IMR-90 (cell line): ENCODE results near the gene E2F3. TPM values are rescaled to one million over a fixed set of nuclear protein-coding genes. Genes with fewer than 3 reads are reported as not detected.
A peak's percentile ranks its signal among the peaks of the same experiment; 100 is the strongest.

Experiments used
- ATAC-seq: fragments of 200-7000 bp; cut with Tn5 transposase; 2 replicates; pipeline ENCODE4 v1.9.1; 2020; ENCODE audit warnings: low read depth, mild to moderate bottlenecking, moderate library complexity
- BruUV-seq: library from RNA; stranded (reverse); fragments of 400-500 nt; replicated peaks from 2 replicates; lab custom pipeline; 2021; lab: Mats Ljungman, UMichigan
- CTCF ChIA-PET: fragments of 300-600 bp; formaldehyde crosslinking; extraction: SDS; loops from one replicate; lab custom pipeline; 2021; ENCODE audit warnings: antibody characterized with exemption; lab: Yijun Ruan, JAX
- POLR2A ChIA-PET: fragments of 300-600 bp; sonication (Branson Sonifier 250); formaldehyde crosslinking; loops from one replicate; lab custom pipeline; 2022; ENCODE audit warnings: antibody characterized with exemption; ENCODE audit not compliant: unreplicated experiment; lab: Charles Lee
- DNase-seq: peaks from one replicate; pipeline ENCODE4 v3.0.0; 2013
- H2AFZ ChIP-seq: replicated peaks from 2 replicates; pipeline ENCODE3; 2013; ENCODE audit warnings: low read length, mild to moderate bottlenecking; ENCODE audit not compliant: poor library complexity
- H2AK5ac ChIP-seq: 2 replicates; pipeline ENCODE4 v1.6.1; 2013; ENCODE audit warnings: low read depth, low read length, inconsistent platforms
- H2AK9ac ChIP-seq: replicated peaks from 2 replicates; pipeline ENCODE3; 2013; ENCODE audit warnings: mild to moderate bottlenecking, low read depth, low read length, moderate library complexity; ENCODE audit not compliant: poor library complexity
- H2BK120ac ChIP-seq: 2 replicates; pipeline ENCODE4 v1.6.1; 2013; ENCODE audit warnings: low read depth, low read length, inconsistent platforms
- H2BK15ac ChIP-seq: 3 replicates; pipeline ENCODE4 v1.6.1; 2013; ENCODE audit warnings: low read depth, low read length, inconsistent platforms
- H2BK20ac ChIP-seq: 2 replicates; pipeline ENCODE4 v1.6.1; 2013; ENCODE audit warnings: low read depth, mild to moderate bottlenecking, inconsistent platforms, low read length, moderate library complexity
- H2BK5ac ChIP-seq: 2 replicates; pipeline ENCODE4 v1.6.1; 2013; ENCODE audit warnings: mild to moderate bottlenecking, low read depth, low read length, inconsistent platforms; ENCODE audit not compliant: poor library complexity, severe bottlenecking
- H3K14ac ChIP-seq: replicated peaks from 2 replicates; pipeline ENCODE4 v1.6.1; 2013; ENCODE audit warnings: low read depth, low read length, inconsistent platforms
- H3K18ac ChIP-seq: 2 replicates; pipeline ENCODE4 v1.6.1; 2013; ENCODE audit warnings: low read depth, low read length, control low read depth
- H3K23ac ChIP-seq: 2 replicates; pipeline ENCODE4 v1.6.1; 2013; ENCODE audit warnings: low read depth, low read length, inconsistent platforms
- H3K27ac ChIP-seq: 2 replicates; pipeline ENCODE4 v1.5.1; 2013; ENCODE audit warnings: mild to moderate bottlenecking, control low read depth, low read length; ENCODE audit not compliant: insufficient read depth
- H3K27me3 ChIP-seq: 2 replicates; pipeline ENCODE4 v1.6.1; 2013; ENCODE audit warnings: low read length; ENCODE audit not compliant: control insufficient read depth, insufficient read depth
- H3K36me3 ChIP-seq: 2 replicates; pipeline ENCODE4 v1.6.1; 2013; ENCODE audit warnings: low read length, mixed read lengths; ENCODE audit not compliant: control insufficient read depth, insufficient read depth
- H3K4ac ChIP-seq: 2 replicates; pipeline ENCODE4 v1.6.1; 2013; ENCODE audit warnings: low read depth, low read length, inconsistent platforms
- H3K4me1 ChIP-seq: 2 replicates; pipeline ENCODE4 v1.6.1; 2013; ENCODE audit warnings: low read length, mixed read lengths; ENCODE audit not compliant: control insufficient read depth, insufficient read depth
- H3K4me2 ChIP-seq: 2 replicates; pipeline ENCODE4 v1.6.1; 2013; ENCODE audit warnings: low read depth, mild to moderate bottlenecking, control low read depth, low read length, moderate library complexity
- H3K4me3 ChIP-seq: 2 replicates; pipeline ENCODE4 v1.5.1; 2013; ENCODE audit warnings: low read depth, mild to moderate bottlenecking, control low read depth, low read length, moderate library complexity; ENCODE audit not compliant: insufficient read depth
- H3K56ac ChIP-seq: 2 replicates; pipeline ENCODE4 v1.6.1; 2013; ENCODE audit warnings: low read length, inconsistent platforms; ENCODE audit not compliant: insufficient read depth; ENCODE audit errors: extremely low read depth
- H3K79me1 ChIP-seq, 2 experiments: 2 replicates each; pipeline ENCODE4 v1.6.1; 2013; ENCODE audit warnings: low read length in 2 of 2, inconsistent platforms in 1 of 2, low read depth in 1 of 2
- H3K9ac ChIP-seq: 2 replicates; pipeline ENCODE4 v1.6.1; 2013; ENCODE audit warnings: low read depth, low read length, control low read depth
- H3K9me1 ChIP-seq: 2 replicates; pipeline ENCODE4 v1.6.1; 2013; ENCODE audit warnings: low read length, inconsistent platforms; ENCODE audit not compliant: insufficient read depth
- H3K9me3 ChIP-seq: 2 replicates; pipeline ENCODE4 v1.6.1; 2013; ENCODE audit warnings: low read length; ENCODE audit not compliant: control insufficient read depth, insufficient read depth
- H4K20me1 ChIP-seq: 2 replicates; pipeline ENCODE4 v1.6.1; 2013; ENCODE audit warnings: low read length, inconsistent platforms; ENCODE audit not compliant: insufficient read depth
- H4K5ac ChIP-seq: 2 replicates; pipeline ENCODE4 v1.6.1; 2013; ENCODE audit warnings: mild to moderate bottlenecking, low read depth, low read length, control low read depth
- H4K8ac ChIP-seq, 2 experiments: 2 replicates each; pipeline ENCODE4 v1.6.1; 2013; ENCODE audit warnings: low read depth in 2 of 2, low read length in 2 of 2, control low read depth in 1 of 2, inconsistent platforms in 1 of 2
- H4K91ac ChIP-seq: 2 replicates; pipeline ENCODE4 v1.6.1; 2013; ENCODE audit warnings: low read depth, low read length, inconsistent platforms; ENCODE audit not compliant: insufficient read depth
- FOS ChIP-seq: fragments of 150-350 bp; IDR thresholded peaks from 2 replicates; pipeline ENCODE4 v1.6.1; 2016; ENCODE audit warnings: low read depth, low read length
- MAFK ChIP-seq: IDR thresholded peaks from 2 replicates; pipeline ENCODE4 v1.6.1; 2012; ENCODE audit warnings: low read depth, low read length, improper control_type of control experiment
- MXI1 ChIP-seq: IDR thresholded peaks from 2 replicates; pipeline ENCODE4 v1.6.1; 2012; ENCODE audit warnings: low read depth, mild to moderate bottlenecking, low read length, moderate library complexity, borderline replicate concordance
- NFE2L2 ChIP-seq: fragments of 150-350 bp; IDR thresholded peaks from 2 replicates; pipeline ENCODE4 v1.6.1; 2016; ENCODE audit warnings: low read depth, mild to moderate bottlenecking, low read length
- POLR2A ChIP-seq: IDR thresholded peaks from 2 replicates; pipeline ENCODE4 v1.6.1; 2012; ENCODE audit warnings: mild to moderate bottlenecking, low read depth, low read length
- SMC3 ChIP-seq: fragments of 150-350 bp; IDR thresholded peaks from 2 replicates; pipeline ENCODE4 v1.6.1; 2016; ENCODE audit warnings: low read depth, mild to moderate bottlenecking, antibody characterized with exemption, low read length, moderate library complexity
- WGBS, 2 experiments: methylation state at CpG; one replicate each; pipeline versions ENCODE4 v1.1.5 to v1.1.7; 2013; ENCODE audit warnings: missing lambda C conversion rate in 2 of 2; ENCODE audit not compliant: insufficient read length in 1 of 2; ENCODE audit errors: extremely low coverage in 2 of 2; 5-methylcytosine and 5-hydroxymethylcytosine counted together
- dilution Hi-C: fragments of 300-500 bp; cut with HindIII; formaldehyde crosslinking; loops from one replicate; pipeline ENCODE4 v1.14.3; 2018; ENCODE audit warnings: low sequenced_read_pairs; ENCODE audit not compliant: unreplicated experiment
- in situ Hi-C: fragments of 300-500 bp; cut with MboI; formaldehyde crosslinking; loops from 3 replicates; pipeline ENCODE4 v1.14.3; 2019; ENCODE audit warnings: low sequenced_read_pairs, inconsistent platforms, mixed read lengths
- intact Hi-C: fragments of 100-400 bp; cut with micrococcal nuclease; formaldehyde crosslinking; loops from 2 replicates; pipeline ENCODE4 v1.10.0; 2022
- polyA plus RNA-seq, 3 experiments: library from polyadenylated mRNA; depleted of rRNA; stranded (reverse); fragments of >200 nt; gene quantifications; 2 replicates each; pipeline ENCODE4 v1.2.3, GENCODE V29; 2012; ENCODE audit warnings: low replicate concordance in 1 of 3
- total RNA-seq: library from RNA; depleted of rRNA; stranded (reverse); fragments of >200 nt; gene quantifications from 2 replicates; pipeline ENCODE4 v1.2.3, GENCODE V29; 2012

Gene E2F3
- total and polyA plus RNA-seq, 2 of the 4 experiments (the other 2 are of a cell fraction) = 2.3 to 8.2 TPM

- DNase-seq (no peak), ATAC-seq (no peak)
- no peak overlapping the region for H3K14ac ChIP-seq
- no peak overlapping the region for H4K5ac ChIP-seq
- TF ChIP-seq FOS = no peak
- TF ChIP-seq POLR2A = no peak
- TF ChIP-seq NFE2L2 = no peak
- TF ChIP-seq MAFK = no peak
- TF ChIP-seq MXI1 = no peak
- TF ChIP-seq SMC3 = no peak
- peaks cover 4% of the 10 kb centered on the region for H3K4me1 ChIP-seq
- no peaks in the 10 kb centered on the region for H3K79me1 ChIP-seq
- H3K56ac ChIP-seq = no peak overlapping the region
- no peaks in the 10 kb centered on the region for H4K20me1 ChIP-seq
- dilution Hi-C loops (no loop called here), intact Hi-C loops (no loop called here), in situ Hi-C loops (no loop called here)
- no peak overlapping the region for H2BK5ac ChIP-seq
- WGBS, 2 experiments = no CpG with 5 or more reads among the region's 3 CpGs
- no peak overlapping the region for H2BK20ac ChIP-seq
- H3K18ac ChIP-seq = no peak overlapping the region
- no peak overlapping the region for H2AK5ac ChIP-seq
- peaks cover 2% of the 10 kb centered on the region; the same call in 1 of the 2 replicates for H3K9me3 ChIP-seq
- H2BK120ac ChIP-seq = no peak overlapping the region
- CTCF ChIA-PET = no interaction called here
- H4K91ac ChIP-seq = no peak overlapping the region
- 0 out of 2 replicates have a peak, but pooled peaks cover 2% of the 10 kb centered on the region for H3K9me1 ChIP-seq
- H3K27ac ChIP-seq = no peak overlapping the region
- POLR2A ChIA-PET = no interaction called here
- BruUV-seq = no TSS peak
- H2BK15ac ChIP-seq = no peak overlapping the region; the same call in 2 of the 3 replicates
- H3K4me2 ChIP-seq = no peak overlapping the region
- no peaks in the 10 kb centered on the region for H3K27me3 ChIP-seq
- H3K23ac ChIP-seq = no peak overlapping the region
- no peak overlapping the region for H2AK9ac ChIP-seq
- H3K9ac ChIP-seq = no peak overlapping the region
- peak overlapping the region; percentile 38; the same call in 1 of the 2 replicates for H3K4ac ChIP-seq
- no peaks in the 10 kb centered on the region for H3K36me3 ChIP-seq
- no peak overlapping the region for H2AFZ ChIP-seq
- no peak overlapping the region for H3K4me3 ChIP-seq
- H4K8ac ChIP-seq = no peak overlapping the region
Measured at GRCh38 chr6:20365456-20365855, 36.2 kb upstream of the E2F3 start.
